GM21825 (cell line): ENCODE results near the gene UPP1.
"Not testable (repeated sequence)": the region's sequence is repeated elsewhere in the genome, so short reads cannot be mapped to it uniquely, and the experiment has no call there.

Experiments
- ATAC-seq: cut with Tn5 transposase; IDR thresholded peaks from one replicate; pipeline ENCODE4 v1.9.1; 2021; ENCODE audit warnings: mild to moderate bottlenecking, moderate library complexity; ENCODE audit not compliant: unreplicated experiment

UPP1 gene

DNA sequence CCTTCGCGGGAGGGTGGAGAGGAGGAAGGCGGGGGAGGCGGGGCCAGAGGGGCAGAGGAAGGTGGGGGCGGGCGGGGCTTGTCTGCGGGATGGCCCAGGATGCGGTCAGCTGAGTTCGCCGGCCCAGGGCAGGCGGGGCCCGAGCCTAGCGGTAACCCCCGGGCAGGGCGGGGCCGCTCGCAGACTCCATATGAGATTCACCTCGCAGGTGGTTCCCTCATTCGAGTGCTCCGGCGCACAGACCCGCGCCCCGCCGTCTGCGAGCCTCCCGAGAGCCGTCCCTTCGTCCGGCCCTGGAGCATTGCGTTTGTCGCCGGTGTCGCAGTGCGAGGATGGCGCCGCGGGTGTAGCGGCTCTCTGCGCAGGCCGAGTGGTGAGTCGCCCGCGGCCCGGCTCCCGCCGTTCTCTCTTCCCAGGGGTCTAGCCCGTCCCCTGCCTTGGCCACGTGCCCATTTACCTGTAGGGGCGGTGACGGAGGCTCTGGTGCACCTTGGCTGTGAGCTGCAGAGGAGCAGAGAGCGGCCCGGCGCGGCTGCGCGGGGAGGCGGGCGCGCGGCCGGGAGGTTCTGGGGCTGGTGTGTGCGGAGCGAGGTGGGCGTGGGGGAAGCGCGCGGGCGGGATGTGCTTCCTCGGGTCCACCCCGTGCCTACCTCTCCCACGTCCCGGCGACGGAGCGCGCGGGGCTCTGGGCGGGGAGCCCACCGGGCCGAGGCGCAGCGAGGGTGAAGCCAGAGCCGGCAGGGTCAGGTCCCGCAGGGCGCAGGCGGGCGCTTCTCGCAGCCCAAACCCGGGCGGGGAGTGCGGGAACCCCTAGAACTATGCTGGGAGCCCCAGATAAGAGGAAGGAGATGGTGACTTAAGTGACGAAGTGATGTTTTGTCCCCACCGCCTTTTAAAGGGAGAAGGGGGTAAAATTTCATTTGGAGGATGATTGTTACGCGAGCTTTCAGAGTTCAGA, at the start of gene UPP1:
Gene UPP1, plus strand, starts transcription at position 220 of the 958 bp plus-strand sequence. CDS start 5,519 bp downstream, outside the sequence.
- peak; percentile 48 for ATAC-seq

DNA sequence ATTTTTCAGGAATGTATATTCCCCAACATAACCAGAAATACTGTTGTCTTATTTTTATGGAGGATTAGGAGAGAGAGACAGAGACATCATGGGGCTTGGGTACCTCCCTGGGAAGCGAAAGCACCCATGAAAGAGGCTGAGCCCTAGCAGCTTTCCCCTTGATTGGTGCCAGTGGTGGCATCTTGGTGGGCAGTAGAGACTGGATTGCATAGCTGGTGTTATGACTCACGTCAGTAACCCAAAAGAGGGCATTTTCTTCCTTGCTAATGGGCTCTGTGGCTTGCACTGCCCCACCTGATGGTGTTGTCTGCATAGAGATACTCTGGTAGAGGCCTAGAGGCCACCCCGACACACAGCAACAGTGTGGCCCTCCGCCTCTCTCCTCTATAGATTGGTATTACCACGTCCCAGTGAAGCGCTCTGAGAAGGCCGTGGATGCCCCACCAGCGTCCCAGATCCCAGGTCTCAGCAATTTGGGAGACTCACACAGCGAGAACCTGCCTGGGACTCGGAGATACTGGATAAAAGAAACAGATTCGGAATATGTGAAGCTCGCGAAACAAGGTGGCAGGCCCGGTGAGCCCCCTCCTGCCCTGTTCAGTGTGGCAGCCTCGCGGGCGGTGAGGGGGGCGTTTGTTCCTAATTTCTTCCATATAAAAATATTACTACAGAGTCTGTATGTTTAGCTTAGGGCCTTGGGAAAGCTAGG, 48.0 kb upstream of the UPP1 start:
- no peak for ATAC-seq

DNA sequence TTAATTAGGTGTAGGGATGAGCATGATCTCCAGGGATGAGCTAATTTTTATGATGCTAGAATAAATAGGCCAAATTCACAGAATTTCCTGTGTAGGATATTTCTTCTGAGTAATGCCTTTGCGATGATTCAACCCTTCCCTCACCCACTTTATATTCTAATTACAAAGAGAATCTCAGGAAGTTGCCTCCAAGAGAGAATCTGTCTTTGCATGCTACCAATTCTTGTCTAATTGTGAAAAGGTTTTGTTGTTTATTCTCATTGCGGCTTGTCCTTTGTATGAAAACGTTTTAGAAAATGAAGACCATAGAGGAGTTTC, 47.5 kb upstream of the UPP1 start:
- no peak for ATAC-seq

DNA sequence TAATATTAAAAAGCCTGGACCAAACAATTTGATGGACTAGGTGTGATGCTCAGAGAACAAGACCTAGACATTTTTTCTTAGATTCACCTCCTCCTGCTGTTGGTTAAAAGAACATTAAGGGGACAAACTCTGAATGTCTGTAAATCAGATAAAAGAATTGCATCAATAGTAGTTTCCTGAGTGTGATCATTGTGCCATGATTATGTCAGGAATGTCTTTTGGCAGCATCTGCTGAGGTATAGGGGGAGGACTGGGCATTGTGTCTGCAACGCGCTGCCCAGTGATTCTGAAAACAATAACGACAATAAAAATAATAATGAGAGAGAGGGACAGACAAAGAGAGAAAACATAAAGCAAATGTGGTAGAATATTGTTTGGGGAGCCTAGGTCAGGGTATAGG, 46.8 kb upstream of the UPP1 start:
- no peak for ATAC-seq

DNA sequence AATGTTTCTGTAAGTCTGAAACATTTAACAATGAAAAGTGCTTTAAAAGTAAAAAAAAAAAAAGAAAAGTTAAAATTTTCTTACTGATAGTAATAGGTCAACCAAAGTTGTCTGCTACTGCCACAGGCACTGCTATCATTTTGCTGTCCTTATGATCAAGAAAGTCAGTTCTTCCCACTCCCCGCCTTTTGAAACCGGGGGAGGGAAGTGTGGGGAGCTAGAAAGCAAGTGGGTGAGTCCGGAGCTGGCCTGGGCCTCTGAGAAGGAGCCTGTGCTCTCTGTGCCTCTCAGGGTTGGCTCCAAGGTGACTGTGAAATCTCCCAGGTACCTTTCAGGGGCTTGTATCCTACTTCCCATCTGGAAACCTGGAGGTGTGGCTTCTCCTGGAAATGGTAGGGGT, 46.4 kb upstream of the UPP1 start:
- ATAC-seq: no peak

DNA sequence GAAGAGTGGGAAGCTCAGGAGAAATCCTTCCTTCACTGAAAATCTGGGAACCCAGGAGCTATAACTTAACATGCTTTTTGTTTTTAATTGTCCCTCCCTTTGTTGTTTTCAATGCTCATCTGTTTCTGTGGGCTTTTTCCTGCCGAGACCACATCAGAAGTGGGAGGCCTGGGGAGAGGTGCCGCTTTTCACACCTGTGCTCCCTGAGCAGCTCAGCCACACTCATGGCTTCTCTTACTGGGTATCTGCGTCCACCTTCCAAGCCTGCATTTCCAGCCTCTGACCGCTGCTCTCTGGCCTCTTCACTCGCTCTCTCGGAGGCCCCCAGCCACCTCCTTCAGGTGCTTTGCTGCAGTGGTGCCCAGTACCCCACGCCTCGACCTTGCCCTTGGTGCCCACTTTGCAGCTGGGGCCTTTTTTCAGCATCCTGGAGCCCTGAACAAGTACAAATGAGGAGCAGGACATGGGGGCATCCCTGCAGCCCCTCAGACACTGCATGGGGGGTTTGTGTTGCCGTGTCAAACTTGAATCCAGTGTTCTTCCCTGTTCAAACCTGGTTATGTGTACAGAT, 43.8 kb upstream of the UPP1 start:
- no peak for ATAC-seq

DNA sequence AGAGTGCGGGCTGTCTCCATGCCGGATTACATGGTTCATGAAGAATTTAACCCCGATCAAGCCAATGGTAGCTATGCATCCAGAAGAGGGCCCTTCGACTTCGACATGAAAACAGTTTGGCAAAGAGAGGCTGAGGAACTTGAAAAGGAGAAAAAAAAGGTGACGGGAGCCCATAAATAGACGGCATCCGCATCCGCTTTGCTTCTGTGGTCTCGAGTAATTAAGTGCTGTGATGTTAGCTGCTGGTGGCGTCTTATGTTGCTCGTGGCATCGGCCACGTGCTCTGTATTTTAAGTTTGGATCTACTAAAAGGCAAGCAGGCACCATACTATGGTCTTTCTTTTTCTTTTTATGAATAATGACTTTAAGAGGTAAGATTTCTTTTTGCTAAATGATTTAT, 42.6 kb upstream of the UPP1 start:
- ATAC-seq: no peak

DNA sequence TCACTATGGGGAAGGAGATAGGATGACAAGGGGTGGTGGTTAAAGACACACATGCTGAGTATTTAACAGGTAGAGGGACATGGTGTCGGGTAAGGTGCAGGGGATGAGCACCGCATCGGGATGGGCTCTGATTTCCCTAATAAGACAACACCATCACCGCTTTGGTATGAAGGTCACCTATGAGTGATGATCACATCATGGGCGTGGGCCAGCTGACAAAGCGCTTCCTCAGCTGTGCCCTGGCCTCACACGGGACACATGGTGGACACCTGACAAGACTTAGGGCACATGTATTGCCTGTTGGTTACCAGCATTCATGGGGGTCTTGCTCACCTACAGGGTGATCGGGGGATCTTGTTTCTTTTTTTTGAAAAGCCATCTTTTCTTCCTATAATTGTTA, 41.0 kb upstream of the UPP1 start:
- no peak for ATAC-seq

DNA sequence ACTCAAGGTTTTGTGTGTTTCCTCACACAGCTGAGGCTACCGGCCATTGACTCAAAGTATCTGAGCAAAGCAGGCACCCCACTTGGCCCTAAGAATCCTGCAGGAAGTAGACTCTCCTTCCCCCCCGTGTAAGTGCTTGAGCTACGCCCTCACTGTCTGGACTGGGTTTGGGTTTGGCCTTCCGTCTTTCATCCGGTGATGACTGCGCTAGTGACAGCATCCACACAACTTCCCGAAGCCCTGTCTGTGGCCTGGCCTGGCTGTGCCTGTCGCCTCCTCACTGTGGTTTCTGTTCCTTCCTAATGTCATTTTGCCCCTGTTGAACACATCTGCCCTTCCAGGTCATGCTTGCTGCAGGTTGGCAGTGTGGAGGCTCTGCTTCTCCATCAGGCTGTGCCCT, 39.2 kb upstream of the UPP1 start:
- no peak for ATAC-seq

DNA sequence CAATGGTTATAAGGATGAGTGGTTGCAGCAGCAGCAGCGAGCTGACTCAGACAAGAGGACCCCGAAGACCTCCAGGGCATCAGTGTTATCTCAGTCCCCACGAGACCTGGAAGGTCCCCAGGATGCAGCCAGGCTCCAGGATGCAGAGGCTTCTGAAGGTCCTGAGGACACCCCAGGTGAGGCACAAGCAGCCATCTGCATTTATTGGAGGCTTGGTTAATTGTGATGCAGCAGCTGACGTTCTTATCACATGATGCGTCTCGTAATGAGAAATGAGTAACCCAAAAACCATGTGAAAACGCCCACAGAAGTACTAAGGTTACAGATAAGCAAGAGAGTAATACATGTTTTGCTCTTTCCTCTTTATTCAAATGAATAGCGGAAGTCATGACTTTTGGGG, 36.3 kb upstream of the UPP1 start:
- no peak for ATAC-seq

DNA sequence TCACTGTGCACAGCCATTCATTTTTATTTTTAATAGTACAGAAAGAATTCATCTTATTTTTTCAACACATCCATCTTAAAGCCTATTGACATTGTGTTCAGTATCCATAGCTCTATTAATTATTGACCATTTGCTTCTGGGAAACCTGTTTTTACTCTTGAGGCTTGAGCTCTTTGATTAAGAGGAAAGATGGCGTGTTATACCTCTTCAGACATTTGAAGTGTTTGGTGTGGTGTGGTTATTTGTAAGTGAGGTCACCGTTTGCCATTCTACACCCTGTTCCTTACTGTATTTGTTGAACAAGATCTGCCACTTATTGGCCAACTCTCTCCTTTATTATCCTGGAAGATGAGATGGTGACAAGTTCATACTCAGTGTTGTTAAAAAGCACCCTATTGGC, 35.3 kb upstream of the UPP1 start:
- ATAC-seq: no peak

DNA sequence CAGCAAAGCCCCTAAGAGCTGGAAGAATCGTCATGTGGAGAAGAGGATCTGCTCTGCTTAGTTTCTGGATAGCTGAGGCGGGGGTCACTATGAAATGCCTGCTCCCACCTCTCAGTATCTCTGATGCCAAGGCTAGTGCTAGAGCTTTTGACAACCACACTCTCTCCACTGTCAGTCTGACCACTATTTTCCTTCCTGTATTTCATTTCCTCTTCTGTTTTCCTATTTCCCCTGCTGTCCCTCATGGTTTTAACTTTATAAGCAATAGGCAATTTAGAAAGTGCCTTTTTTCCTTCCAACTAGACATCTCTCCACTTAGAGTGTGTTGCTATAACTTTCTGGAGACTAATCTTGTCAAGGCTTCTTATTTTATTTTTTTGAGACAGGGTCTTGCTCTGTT, 30.1 kb upstream of the UPP1 start:
- no peak for ATAC-seq

DNA sequence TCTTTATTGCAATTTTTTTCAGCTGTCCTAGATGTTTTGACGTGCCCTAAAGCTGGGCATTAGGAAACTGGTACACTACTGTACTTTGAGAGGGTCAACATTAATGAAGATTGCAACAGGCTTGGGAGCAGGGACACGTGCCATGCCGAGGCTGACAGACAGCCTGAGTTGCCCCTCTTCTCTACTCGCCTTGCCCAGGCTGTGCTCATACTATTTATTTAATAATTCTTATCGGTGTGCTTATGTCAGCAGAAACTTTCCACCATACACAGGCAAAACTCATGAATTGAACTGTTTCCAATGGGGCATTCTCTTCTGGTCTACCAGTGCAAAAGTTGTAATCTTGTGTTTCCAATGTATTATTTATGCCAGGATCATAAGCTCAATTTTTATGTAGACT, 29.4 kb upstream of the UPP1 start:
- no peak for ATAC-seq

DNA sequence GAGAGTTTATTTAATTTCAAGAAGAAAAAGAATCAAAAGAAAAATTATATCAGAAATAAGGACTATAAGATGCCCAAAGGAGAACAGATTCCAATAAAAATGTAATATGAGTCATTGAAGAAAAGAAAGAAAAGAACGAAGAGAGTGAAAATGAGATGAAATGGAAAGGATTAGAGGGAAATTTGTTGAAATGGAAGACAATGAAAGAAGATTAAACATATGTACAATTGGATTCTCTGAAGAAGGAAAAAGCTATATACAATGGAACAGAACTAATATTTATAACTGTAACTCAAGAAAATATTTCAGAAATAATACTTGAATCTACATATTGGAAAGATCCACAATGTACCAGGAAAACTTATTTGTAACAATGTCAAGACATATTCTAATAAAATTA, 25.1 kb upstream of the UPP1 start:
- ATAC-seq: no peak

DNA sequence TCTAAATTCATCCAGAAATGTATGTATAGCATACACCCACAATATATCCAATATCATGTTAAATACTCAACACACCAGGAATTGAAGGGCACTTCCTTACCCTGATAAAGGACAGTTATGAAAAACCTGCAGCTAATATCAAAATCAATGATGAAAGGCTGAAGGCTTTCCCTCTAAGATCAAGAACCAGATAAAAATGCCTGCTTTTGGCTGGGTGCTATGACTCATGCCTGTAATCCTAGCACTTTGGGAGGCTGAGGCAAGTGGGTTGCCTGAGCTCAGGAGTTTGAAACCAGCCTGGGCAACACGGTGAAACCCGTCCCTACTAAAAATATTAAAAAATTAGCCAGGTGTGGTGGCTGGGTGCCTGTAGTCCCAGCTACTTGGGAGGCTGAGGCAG, 21.6 kb upstream of the UPP1 start:
- no peak for ATAC-seq

DNA sequence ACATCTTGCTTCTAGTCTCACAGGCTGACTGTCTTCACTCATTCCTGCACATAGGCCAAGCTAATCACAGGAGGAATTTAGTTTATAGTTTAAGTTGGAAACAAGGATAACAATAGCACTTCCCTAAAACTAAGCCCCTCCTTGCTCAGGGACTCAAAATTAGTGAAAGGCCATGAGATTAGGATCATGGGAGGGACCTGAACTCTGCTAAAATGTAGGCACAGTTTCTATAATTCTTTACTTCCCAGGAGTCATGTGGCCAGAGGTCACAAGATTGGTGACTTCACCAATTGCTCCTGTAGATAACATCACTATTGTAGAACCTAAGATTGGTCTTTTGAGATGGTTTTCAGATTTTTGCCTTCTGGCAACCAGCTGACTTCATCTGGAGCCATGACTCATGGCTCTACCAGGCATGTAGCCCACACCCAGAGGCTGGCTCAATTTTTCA, 14.8 kb upstream of the UPP1 start:
- no peak for ATAC-seq

DNA sequence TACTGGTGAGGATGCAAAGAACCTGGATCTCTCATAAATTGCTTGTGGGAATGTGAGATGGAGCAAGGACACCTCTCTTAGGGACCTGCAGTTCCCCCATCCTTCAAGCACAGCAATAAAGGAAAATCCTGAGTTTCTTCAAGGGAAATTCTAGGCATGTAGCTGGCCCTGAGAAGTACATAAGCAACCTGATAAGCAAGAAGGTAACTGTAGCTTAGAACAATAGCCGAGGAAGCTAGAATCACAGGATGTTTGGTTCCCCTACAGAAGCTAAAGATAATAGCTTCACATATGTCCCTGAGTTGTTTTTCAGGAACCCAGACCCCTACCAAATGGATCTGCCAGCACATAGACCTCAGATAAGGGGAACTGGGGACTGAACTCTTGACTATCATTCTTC, 11.6 kb upstream of the UPP1 start:
- no peak for ATAC-seq

DNA sequence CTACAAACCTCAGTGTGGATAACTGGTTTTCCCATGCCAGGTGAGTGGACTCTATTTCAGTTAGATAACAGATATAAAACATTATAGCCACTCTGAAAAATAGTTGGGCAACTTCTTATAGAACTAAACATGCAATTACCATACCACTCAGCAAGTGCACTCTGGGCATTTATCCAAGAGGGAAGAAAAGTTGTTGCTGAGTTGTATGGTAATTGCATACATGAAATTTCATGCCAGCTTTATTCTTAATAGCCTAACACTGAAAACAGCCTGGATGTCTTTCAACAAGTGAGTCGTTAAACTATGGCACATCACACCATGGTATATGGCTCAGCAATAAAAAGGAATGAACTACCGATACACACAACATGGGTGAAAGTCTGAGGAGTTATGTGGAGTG, 10.6 kb upstream of the UPP1 start:
- ATAC-seq: no peak

DNA sequence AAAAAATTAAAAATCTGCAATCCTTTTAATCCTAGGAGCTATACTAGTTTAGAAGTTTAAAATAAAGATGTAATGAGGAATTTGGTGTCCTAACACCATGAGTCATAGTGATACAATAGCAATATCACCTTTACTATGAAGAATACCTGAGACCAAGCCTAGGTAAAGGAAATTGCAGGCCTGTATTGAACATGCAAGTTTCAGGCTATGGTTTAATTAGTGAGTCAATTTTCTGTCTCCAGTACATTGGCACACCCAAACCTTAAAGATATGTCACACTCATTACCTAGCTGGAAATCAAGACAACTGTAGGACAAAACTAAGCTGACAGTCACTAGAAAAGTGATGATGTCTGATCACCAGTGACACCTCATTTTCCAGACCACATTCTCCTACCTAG, 6.7 kb upstream of the UPP1 start:
- not testable (repeated sequence) for ATAC-seq

DNA sequence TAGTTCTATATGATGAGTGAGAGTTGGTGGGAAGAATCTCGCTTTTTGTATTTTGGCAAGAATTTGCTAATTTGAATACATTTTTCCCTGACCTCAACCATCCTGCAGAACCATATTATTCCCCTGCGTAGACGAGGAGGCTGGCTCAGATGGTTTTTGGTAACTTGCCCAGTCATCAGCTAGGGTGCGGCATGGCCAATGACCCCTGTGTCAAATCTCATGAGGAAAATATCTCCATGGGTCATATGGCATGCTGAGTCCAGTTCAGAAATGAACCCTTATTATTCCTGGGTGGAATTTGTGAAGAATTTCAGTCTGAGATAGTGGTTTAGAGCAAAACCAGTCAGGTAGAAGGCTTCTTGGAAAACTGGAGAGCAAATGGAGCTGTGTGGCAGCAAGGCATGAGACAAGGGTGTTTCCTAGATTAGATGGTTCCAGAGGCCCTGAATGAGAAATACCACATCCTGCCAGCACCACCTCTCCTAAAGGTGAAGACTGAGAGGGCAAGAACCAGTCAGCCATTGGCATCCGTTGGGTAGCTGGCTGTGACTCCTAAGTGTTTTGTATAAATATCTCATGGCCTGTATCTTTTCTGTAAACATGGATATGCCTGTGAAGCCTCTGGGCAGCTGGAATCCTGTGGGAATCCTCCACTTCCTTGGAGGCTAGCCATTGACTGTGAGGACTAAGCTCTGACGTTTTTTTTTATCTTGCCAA, 5.8 kb upstream of the UPP1 start:
- ATAC-seq: no peak

DNA sequence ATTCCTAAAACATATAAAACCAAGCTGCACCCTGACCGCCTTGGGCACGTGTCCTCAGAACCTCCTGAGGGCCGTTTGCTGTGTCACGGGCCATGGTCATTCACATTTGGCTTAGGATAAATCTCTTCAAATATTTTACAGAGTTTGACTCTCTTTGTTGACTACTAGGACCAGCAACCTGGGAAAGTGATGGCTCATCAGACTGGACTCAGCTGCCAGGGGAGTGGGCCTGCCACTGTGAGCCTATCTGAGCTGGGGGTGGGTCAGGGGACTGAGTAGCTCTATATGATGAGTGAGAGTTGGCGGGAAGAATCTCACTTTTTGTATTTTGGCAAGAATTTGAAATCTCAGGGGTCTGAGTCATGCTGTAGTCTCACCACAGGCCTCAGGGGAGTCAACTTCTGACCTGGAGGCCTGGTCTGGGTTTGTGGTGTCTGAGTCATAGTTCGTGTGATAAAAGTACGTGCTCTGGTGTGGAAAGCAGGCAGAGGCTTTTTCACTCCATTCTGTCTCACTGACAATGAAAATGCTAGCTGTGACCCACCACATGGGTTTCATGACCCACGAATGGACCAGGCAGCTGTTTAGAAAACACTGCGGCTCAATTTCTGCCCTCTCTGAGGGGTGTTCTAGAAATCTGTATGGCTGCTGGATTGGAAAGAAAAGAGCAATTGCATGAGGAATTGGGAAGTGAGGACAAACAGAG, 4.2 kb upstream of the UPP1 start:
- peak; percentile 58 for ATAC-seq
